GM12892 (cell line): ENCODE results near the gene POU3F1.

ENCODE experiments used
- DNase-seq: peaks from one replicate; pipeline ENCODE4 v3.0.0; 2011; ENCODE audit not compliant: insufficient read length
- FAIRE-seq: peaks from 2 replicates; lab custom pipeline; 2011; peaks lifted over from hg19 to GRCh38; lab: Jason Lieb, UNC
- POLR2A ChIP-seq: IDR thresholded peaks from 2 replicates; pipeline ENCODE4 v1.6.1; 2011; ENCODE audit warnings: low read depth, low read length, control low read depth
- POLR2AphosphoS5 ChIP-seq: IDR thresholded peaks from 2 replicates; pipeline ENCODE4 v1.6.1; 2011; ENCODE audit warnings: low read depth, low read length, control low read depth
- TAF1 ChIP-seq: IDR thresholded peaks from 2 replicates; pipeline ENCODE4 v1.6.1; 2011; ENCODE audit warnings: low read depth, mild to moderate bottlenecking, control low read depth, low read length, borderline replicate concordance

The POU3F1 gene

DNA sequence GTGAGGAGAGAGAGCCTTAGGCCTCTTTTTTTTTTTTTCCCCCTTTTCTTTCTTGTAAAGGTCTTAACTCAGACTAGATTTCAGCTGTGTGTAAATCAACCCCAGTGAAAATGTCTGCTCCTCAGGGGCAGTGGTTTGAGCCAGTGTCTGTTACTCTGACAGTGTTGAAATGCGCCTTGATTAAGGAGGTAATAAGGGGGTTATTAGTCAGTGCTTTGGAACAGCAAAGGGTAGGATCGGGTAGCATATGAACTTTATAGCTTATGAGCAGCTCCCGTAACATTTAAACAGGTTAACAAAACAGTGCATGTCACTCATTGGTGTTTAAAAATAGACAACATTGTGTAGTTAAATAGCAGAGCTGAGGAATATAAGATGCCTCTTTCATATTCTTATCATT lies 23.8 kb downstream of the POU3F1 start:
- no peak for DNase-seq
- FAIRE-seq = no peak

DNA sequence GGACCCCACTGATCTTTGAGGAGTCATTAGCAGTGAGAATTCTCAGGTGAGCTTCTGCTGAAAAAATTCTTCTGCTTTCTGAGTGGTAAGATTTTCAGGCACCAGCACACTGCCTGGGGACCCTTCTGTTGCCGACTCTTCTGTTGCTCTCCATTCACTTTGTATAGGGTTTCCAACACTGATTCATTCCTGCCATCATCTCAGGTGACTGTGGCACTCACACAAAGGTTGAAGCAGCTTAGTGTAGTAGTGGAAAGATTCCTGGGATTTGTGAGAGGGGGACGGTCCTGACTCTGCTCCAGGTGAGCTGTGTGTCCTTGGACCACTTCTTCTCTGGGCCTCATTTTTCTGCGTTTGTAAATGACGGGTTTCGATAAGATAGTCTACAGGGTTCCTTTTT lies 24.6 kb downstream of the POU3F1 start:
- DNase-seq (no peak), FAIRE-seq (no peak)
- TF ChIP-seq POLR2A = no peak
- TF ChIP-seq POLR2AphosphoS5 = no peak
- no peak for TF ChIP-seq TAF1

More for the DNA sequence above, 23.8 kb downstream of the POU3F1 start:
- TF ChIP-seq POLR2A (no peak), TAF1 (no peak), POLR2AphosphoS5 (no peak)

DNA sequence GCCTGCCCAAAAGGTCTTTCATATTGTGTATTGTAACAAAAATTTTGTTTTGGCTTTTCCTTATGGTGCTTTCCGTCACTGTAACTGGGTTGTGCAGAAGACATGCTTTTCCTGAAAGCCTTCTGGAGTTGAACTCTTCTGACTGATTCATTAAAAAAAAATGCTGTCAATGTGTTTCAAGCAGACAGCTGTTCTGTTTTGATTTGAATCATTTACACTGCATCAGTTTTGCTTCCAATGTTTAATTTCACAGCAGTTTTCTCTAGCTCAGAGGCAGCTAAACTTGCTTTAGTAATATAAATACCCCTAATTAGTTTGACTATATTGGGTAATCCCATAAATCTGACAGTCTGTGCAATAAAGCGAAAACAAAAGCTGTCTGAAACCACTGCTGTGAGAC lies 26.2 kb downstream of the POU3F1 start:
- TF ChIP-seq POLR2AphosphoS5 (no peak), POLR2A (no peak), TAF1 (no peak)
- DNase-seq (no peak), FAIRE-seq (no peak)

DNA sequence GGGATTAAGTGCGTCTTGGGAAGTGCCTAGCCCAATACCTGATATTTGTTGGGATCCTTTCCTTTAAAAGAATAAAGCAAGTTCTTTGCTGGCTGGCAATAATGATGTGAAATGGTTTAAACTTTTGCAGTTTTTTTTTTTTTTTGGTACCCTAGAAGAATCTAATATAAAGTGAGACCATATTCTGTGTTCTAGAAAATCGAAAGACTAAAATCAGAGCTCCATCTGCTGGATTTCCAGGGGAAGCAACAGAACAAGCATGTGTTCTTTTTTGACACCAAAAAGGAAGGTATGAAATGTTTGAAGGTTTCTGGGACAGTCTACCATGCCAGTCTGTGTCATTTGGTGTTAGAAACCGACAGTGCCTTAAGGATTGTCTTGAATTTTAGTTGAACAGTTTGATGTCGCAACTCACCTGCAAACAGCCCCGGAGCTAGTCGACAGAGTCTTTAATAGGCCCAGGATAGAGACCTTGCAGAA lies 27.7 kb downstream of the POU3F1 start:
- DNase-seq (no peak), FAIRE-seq (no peak)
- no peak for TF ChIP-seq POLR2AphosphoS5
- TF ChIP-seq POLR2A = no peak
- TF ChIP-seq TAF1 = no peak

DNA sequence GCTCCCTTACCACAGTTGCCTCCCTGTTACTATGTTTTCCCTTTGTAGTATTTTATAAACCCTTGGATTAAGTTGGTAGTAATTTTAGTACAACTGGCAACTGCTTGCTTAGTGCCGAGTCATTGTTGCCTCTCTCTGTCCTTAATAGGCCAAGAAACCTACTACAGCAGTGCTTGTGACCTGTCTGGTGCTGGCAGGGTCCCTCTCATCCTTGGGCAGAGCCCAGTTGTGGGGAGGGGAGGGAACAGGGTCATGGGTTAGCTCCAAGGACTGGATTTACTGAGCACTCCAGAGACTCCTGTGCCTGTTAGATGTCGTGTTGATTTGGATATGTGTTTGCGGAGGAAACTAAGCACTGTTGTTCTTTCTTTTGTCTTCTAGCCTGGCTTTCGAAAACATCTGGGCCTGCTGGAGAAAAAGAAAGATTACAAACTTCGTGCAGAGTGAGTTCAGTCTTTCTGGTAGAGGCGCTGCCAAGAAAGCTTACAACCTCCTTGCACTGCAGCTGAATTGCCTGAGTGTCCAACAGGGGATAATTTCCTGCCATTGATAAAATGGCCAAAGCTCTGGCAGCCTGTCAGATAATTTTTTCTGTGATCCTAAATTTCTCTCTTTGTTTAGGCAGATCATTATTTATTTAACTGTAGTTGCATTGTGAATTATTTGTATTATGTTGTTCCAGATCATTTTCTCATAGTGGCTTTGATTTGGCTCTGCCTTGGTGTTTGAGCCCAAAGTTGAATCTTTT lies 30.4 kb downstream of the POU3F1 start:
- DNase-seq (no peak), FAIRE-seq (no peak)
- no peak for TF ChIP-seq TAF1
- no peak for TF ChIP-seq POLR2AphosphoS5
- no peak for TF ChIP-seq POLR2A

DNA sequence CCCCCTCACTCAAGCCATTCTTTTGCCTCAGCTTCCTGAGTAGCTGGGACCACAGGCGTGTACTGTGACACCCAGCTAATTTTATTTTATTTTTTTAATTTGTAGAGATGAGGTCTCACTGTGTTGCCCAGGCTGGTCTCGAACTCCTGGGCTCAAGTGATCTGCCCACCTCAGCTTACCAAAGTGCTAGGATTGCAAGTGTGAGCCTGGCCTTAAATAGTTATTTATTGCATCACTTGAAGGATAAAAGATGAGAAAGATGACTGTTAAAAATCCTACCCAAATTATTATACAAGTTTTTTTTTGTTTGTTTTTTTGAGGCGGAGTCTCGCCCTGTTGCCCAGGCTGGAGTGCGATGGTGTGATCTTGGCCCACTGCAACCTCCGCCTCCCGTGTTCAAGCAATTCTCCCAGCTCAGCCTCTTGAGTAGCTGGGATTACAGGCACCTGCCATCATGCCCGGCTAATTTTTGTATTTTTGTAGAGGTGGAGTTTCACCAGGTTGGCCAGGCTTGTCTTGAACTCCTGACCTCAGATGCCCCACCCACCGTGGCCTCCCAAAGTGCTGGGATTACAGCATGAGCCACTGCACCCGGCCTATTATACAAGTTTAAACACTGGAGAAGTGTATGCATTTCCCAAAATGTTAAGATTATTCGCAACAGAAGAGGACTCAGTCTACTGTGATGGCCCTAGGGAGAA lies 31.7 kb downstream of the POU3F1 start:
- no peak for TF ChIP-seq POLR2AphosphoS5
- TF ChIP-seq POLR2A = no peak
- TF ChIP-seq TAF1 = no peak
- DNase-seq = no peak
- FAIRE-seq = no peak

DNA sequence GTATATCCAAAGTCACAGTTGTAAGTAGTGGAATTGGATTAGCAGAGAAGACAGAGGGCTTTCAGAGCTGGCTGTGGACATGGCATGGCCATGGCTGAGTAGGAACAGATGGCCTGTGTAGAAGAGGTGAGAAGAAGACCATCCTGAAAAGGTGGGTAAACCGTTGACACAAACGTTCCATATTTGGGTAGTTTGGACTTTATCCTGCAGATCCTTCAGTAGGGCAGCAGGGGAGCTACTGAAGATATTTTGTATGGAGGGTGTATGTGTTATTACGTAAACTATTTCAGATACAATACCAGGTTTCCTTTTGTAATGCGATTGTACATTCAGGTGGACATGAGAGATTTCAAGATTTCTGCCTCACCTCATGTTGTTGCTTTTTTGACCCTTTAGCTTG lies 32.4 kb downstream of the POU3F1 start:
- FAIRE-seq (no peak), DNase-seq (no peak)
- TF ChIP-seq TAF1 = no peak
- TF ChIP-seq POLR2A = no peak

DNA sequence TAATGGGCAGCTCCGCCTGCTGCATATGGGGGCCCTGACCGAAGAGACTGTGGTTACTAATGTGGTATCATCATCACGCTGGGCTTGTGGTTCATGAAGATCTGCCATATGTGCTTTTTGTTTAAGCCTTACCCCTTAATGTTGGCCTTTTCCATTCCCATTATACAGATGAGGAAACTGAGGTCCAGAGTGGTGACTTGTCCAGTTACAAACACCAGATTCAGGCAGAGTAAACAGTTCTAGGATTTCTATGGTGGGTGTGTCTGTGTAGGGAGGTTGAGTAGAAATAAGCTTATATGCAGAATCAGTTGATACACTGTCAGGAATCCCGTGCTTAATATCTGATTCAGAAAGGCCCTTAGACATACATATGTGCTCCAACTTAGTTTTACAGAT lies 33.4 kb downstream of the POU3F1 start:
- TF ChIP-seq POLR2A (no peak), POLR2AphosphoS5 (no peak), TAF1 (no peak)
- no peak for DNase-seq
- no peak for FAIRE-seq

DNA sequence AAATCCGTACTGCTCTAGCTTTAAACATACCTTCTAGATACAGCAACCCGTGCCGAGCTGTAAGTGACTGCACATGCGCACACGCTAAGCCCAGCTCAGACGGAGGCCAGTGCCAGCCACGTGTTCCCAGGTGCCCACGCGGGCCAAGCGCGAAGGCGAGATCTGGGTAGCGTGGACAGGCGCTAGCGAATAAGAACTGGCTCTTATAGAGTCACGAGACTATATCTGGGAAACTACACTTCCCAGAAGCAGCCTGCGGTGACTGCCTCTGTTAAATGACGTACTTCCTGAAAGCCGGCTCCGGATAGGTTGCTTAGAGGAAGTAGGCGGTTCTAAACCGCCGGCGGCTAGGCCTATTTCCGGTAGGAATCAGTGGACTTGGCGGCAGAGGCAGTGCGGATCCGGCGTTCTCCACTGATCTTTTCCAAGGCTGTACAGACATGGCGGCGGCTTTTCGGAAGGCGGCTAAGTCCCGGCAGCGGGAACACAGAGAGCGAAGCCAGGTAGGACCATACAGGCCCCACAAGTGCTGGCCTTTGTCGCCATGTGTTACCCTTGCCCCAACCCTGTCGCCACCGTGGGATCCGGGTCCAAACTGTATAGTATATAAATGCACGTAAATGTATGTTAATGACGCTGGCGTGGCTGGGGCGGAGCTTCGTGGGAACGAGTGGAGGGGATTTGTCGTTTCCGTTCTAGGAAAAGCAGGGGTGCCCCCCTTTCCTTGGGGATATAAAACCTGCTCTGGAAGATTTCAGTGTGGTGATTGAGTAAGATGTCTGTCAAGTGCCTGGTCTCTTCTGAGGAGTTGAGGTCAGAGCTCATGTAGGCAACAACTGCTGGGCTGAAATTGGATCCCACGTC lies 34.0 kb downstream of the POU3F1 start, which contains the start of gene UTP11:
Gene UTP11, plus strand, starts transcription at position 372 of the 864 bp plus-strand sequence. Its CDS starts 69 bp downstream, at position 441.
- DNase-seq (peak; percentile 84), FAIRE-seq (peak; percentile 98)
- TF ChIP-seq POLR2A (peak; percentile 82; the same call in 1 of the 2 replicates), POLR2AphosphoS5 (peak; percentile 85), TAF1 (peak; percentile 98)

DNA sequence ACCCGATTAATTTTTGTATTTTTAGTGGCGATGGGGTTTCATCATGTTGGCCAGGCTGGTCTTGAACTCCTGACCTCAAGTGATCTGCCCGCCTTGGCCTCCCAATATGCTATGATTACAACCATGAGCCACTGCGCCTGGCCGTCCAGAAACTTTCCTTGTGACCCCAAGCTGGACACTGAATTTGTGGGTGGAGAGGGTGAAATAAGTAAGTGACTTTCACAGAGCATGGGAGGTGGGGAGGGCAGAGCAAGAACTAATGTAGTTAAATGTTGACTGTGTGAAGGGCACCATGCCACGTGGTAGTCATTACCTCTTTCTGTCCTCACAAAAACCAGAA lies 36.8 kb downstream of the POU3F1 start:
- no peak for FAIRE-seq
- TF ChIP-seq POLR2A = no peak
- no peak for TF ChIP-seq POLR2AphosphoS5
- no peak for TF ChIP-seq TAF1
- no peak for DNase-seq

DNA sequence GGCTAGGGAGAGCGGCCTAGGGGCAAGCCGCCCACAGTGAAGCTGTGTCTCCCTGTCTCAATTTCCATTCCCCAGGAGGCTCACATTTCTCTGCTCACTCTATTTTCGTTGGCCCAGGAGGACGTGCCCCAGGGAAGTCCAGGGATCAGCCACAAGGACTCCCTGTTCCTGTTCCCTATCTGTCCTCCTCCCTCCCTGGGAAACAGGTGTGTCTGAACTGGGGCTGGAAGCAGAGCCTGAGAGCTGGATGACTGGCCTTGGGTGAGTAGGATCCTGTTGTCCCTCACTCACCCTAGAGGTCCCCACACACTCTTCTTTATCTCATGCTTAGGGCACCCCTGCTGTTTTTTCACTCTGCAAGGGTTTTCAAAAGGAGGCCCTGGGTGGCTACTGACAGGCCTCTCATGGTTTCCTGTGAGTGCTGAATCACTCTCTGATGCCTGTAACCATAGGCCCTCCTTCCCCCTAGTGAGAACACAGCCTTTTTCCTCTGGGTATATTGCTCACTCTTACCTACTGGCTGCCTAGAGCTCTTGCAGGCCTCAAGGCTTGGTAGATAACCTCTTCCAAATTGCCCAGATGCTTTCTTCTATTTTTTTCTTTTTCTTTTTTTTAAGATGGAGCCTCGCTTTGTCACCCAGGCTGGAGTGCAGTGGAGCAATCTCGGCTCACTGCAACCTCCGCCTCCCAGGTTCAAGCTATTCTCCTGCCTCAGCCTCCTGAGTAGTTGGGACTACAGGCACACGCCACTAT lies 37.3 kb downstream of the POU3F1 start:
- FAIRE-seq = no peak
- DNase-seq = no peak

More for the DNA sequence above, 37.3 kb downstream of the POU3F1 start:
- TF ChIP-seq POLR2A = no peak
- TF ChIP-seq TAF1 = no peak
- TF ChIP-seq POLR2AphosphoS5 = no peak
